ENCODE data around the gene SEL1L2. TPM values are rescaled to one million over a fixed set of nuclear protein-coding genes. Genes with fewer than 3 reads are reported as not detected.
A peak's percentile ranks its signal among the peaks of the same experiment; 100 is the strongest.

Gene SEL1L2
- total RNA-seq, 3 donors from 2014 or later, result 7.4 TPM; not detected in 2

GRCh38 chr20:13873831-13874230 lies 116.6 kb downstream of the SEL1L2 start:
- intact Hi-C loops (cut with DNase I; ENCODE audit: low total_unique reads), result no loop called here
- DNase-seq (ENCODE audit: low spot score in 2 of 2), result no peak
- Histone ChIP-seq H3K9me3 (no peaks in the 10 kb centered on the region), H3K4me1 (no peaks in the 10 kb centered on the region), H3K4me3 (no peak overlapping the region), H3K36me3 (no peaks in the 10 kb centered on the region), H3K27me3 (no peaks in the 10 kb centered on the region), H3K27ac (no peak overlapping the region)
- no peak for TF ChIP-seq POLR2A (IDR thresholded peaks at IDR 0.05)
- no peak for TF ChIP-seq CTCF (IDR thresholded peaks at IDR 0.05)
- TF ChIP-seq POLR2AphosphoS5 (IDR thresholded peaks at IDR 0.05), result no peak

- no peaks in the 10 kb centered on the region for H3K36me3 ChIP-seq
- intact Hi-C loops (cut with DNase I; ENCODE audit: low total_unique reads), result no loop called here
- no peak for DNase-seq (ENCODE audit: low spot score in 2 of 2)
- H3K27ac ChIP-seq, result no peak overlapping the region
- TF ChIP-seq CTCF (IDR thresholded peaks at IDR 0.05), result no peak
- no peak for TF ChIP-seq POLR2A (IDR thresholded peaks at IDR 0.05)
- no peak for TF ChIP-seq POLR2AphosphoS5 (IDR thresholded peaks at IDR 0.05)
- no peaks in the 10 kb centered on the region for H3K27me3 ChIP-seq
- H3K4me1 ChIP-seq, result peaks cover 3 to 9% of the 10 kb centered on the region in 2 donors
- no peak overlapping the region for H3K4me3 ChIP-seq
- no peaks in the 10 kb centered on the region for H3K9me3 ChIP-seq
Measured at GRCh38 chr20:13870170-13870748, 120.2 kb downstream of the SEL1L2 start.

- intact Hi-C loops (cut with DNase I; ENCODE audit: low total_unique reads), result no loop called here
- no peak for TF ChIP-seq CTCF (IDR thresholded peaks at IDR 0.05)
- TF ChIP-seq POLR2A (IDR thresholded peaks at IDR 0.05), result no peak
- TF ChIP-seq POLR2AphosphoS5 (IDR thresholded peaks at IDR 0.05), result no peak
Measured at GRCh38 chr20:13868331-13868730, 122.1 kb downstream of the SEL1L2 start.

GRCh38 chr20:13865791-13866351 lies 124.5 kb downstream of the SEL1L2 start:
- peak overlapping the region; percentile 50 to 68 for H3K27ac ChIP-seq
- TF ChIP-seq POLR2AphosphoS5 (IDR thresholded peaks at IDR 0.05) (peak in 2 of 3 donors; percentile 16 to 87), POLR2A (IDR thresholded peaks at IDR 0.05) (no peak)

More at GRCh38 chr20:13868331-13868730, 122.1 kb downstream of the SEL1L2 start:
- H3K27me3 ChIP-seq, result no peaks in the 10 kb centered on the region
- no peak overlapping the region for H3K27ac ChIP-seq
- no peaks in the 10 kb centered on the region for H3K9me3 ChIP-seq
- DNase-seq (ENCODE audit: low spot score in 2 of 2), result no peak
- peaks cover 3 to 9% of the 10 kb centered on the region in 2 donors for H3K4me1 ChIP-seq
- H3K36me3 ChIP-seq, result no peaks in the 10 kb centered on the region
- no peak overlapping the region for H3K4me3 ChIP-seq

GRCh38 chr20:13865156-13865555 lies 125.3 kb downstream of the SEL1L2 start:
- Histone ChIP-seq H3K27ac (peak overlapping the region in 1 of 2 donors; percentile 34), H3K4me1 (peaks cover 3 to 9% of the 10 kb centered on the region in 2 donors), H3K27me3 (no peaks in the 10 kb centered on the region), H3K9me3 (no peaks in the 10 kb centered on the region), H3K36me3 (no peaks in the 10 kb centered on the region), H3K4me3 (no peak overlapping the region)
- DNase-seq (ENCODE audit: low spot score in 2 of 2), result no peak
- intact Hi-C loops (cut with DNase I; ENCODE audit: low total_unique reads), result no loop called here
- TF ChIP-seq CTCF (IDR thresholded peaks at IDR 0.05) (no peak), POLR2A (IDR thresholded peaks at IDR 0.05) (no peak), POLR2AphosphoS5 (IDR thresholded peaks at IDR 0.05) (no peak)

More at GRCh38 chr20:13865791-13866351, 124.5 kb downstream of the SEL1L2 start:
- H3K9me3 ChIP-seq, result no peaks in the 10 kb centered on the region
- no peak for DNase-seq (ENCODE audit: low spot score in 2 of 2)
- H3K36me3 ChIP-seq, result no peaks in the 10 kb centered on the region
- peaks cover 3 to 9% of the 10 kb centered on the region in 2 donors for H3K4me1 ChIP-seq
- H3K4me3 ChIP-seq, result no peak overlapping the region
- intact Hi-C loops (cut with DNase I; ENCODE audit: low total_unique reads), result no loop called here
- no peaks in the 10 kb centered on the region for H3K27me3 ChIP-seq
